HCT116 (cell line): Measurements from ENCODE around the gene GPS1. TPM values are rescaled to one million over a fixed set of nuclear protein-coding genes. Genes with fewer than 3 reads are reported as not detected.
A peak's percentile ranks its signal among the peaks of the same experiment; 100 is the strongest.

ENCODE experiments used
- ATAC-seq: fragments of 200-7000 bp; cut with Tn5 transposase; 2 replicates; pipeline ENCODE4 v1.9.1; 2020; ENCODE audit warnings: mild to moderate bottlenecking, moderate library complexity
- BruUV-seq: library from RNA; stranded (reverse); fragments of 400-500 nt; replicated peaks from 2 replicates; lab custom pipeline; 2021; lab: Mats Ljungman, UMichigan
- CTCF ChIA-PET: fragments of 300-600 bp; sonication (Branson Sonifier 250); formaldehyde crosslinking; loops from one replicate; lab custom pipeline; 2021; ENCODE audit warnings: antibody characterized with exemption; lab: Charles Lee
- POLR2A ChIA-PET: fragments of 300-600, 350-600 bp; sonication (Branson Sonifier 250); formaldehyde crosslinking; loops from one replicate; lab custom pipeline; 2021; ENCODE audit warnings: antibody characterized with exemption; lab: Charles Lee
- RAD21 ChIA-PET, 2 experiments: fragments of 300-600 bp; sonication (Branson Sonifier 250); formaldehyde crosslinking; loops; one replicate each; lab custom pipeline; 2023; ENCODE audit warnings: low total read pairs in 2 of 2; ENCODE audit not compliant: uncharacterized antibody in 2 of 2, unreplicated experiment in 2 of 2, low non-redundant PET in 1 of 2; lab: Charles Lee
- DNase-seq: peaks from one replicate; pipeline ENCODE4 v3.0.0-alpha.2; 2010; ENCODE audit warnings: low read depth, low spot score
- H2AFZ ChIP-seq: fragments of 200-600 bp; shearing (Covaris generic), sonication (generic); 2 replicates; pipeline ENCODE4 v1.6.1; 2017; ENCODE audit warnings: low read depth, mixed run types, mixed read lengths, antibody characterized with exemption, low read length; ENCODE audit not compliant: poor library complexity, severe bottlenecking
- H3K27ac ChIP-seq: 2 replicates; pipeline ENCODE4 v1.5.1; 2012; ENCODE audit warnings: low read depth, low read length
- H3K27me3 ChIP-seq: fragments of 200-600 bp; sonication (generic); 2 replicates; pipeline ENCODE4 v1.6.1; 2016; ENCODE audit warnings: mixed run types, low read length, mixed read lengths; ENCODE audit not compliant: insufficient read depth
- H3K36me3 ChIP-seq, 2 experiments: fragments of 200-500 bp in 1 of 2; fragments of 200-600 bp in 1 of 2; sonication (Bioruptor generic) in 1 of 2; sonication (generic) in 1 of 2; 2 replicates each; pipeline versions ENCODE4 v1.5.1 to v1.6.1; 2014 to 2016; ENCODE audit warnings: low read length in 2 of 2, inconsistent platforms in 1 of 2, mixed read lengths in 1 of 2, mixed run types in 1 of 2; ENCODE audit not compliant: insufficient read depth in 2 of 2, control insufficient read depth in 1 of 2
- H3K4me1 ChIP-seq, 2 experiments: fragments of 200-600 bp in 1 of 2; sonication (generic) in 1 of 2; 2 replicates each; pipeline versions ENCODE4 v1.5.1 to v1.6.1; 2012 to 2017; ENCODE audit warnings: low read length in 2 of 2, inconsistent platforms in 1 of 2, mild to moderate bottlenecking in 1 of 2, mixed read lengths in 1 of 2, mixed run types in 1 of 2, moderate library complexity in 1 of 2; ENCODE audit not compliant: insufficient read depth in 2 of 2, control insufficient read depth in 1 of 2
- H3K4me2 ChIP-seq: fragments of 200-600 bp; sonication (generic); 2 replicates; pipeline ENCODE4 v1.6.1; 2017; ENCODE audit warnings: mixed run types, low read length, mixed read lengths
- H3K4me3 ChIP-seq, 2 experiments: fragments of 200-600 bp in 1 of 2; sonication (generic) in 1 of 2; replicated peaks in 1 of 2; 2 replicates each; pipeline ENCODE4 v1.5.1; 2011 to 2016; ENCODE audit warnings: low read length in 2 of 2, control low read depth in 1 of 2, low read depth in 1 of 2, mild to moderate bottlenecking in 1 of 2, mixed read lengths in 1 of 2, mixed run types in 1 of 2
- H3K79me2 ChIP-seq: fragments of 200-600 bp; sonication (generic); 2 replicates; pipeline ENCODE4 v1.6.1; 2017; ENCODE audit warnings: mild to moderate bottlenecking, mixed run types, low read length, moderate library complexity, mixed read lengths; ENCODE audit not compliant: insufficient read depth
- H3K9ac ChIP-seq: fragments of 200-600 bp; sonication (generic); 2 replicates; pipeline ENCODE4 v1.6.1; 2016; ENCODE audit warnings: low read length, mixed read lengths
- H3K9me2 ChIP-seq: fragments of 200-600 bp; sonication (generic), shearing (Covaris generic); 2 replicates; pipeline ENCODE4 v1.6.1; 2017; ENCODE audit warnings: mixed run types, mild to moderate bottlenecking, moderate library complexity; ENCODE audit not compliant: insufficient read depth
- H3K9me3 ChIP-seq, 2 experiments: fragments of 200-500 bp in 1 of 2; fragments of 200-600 bp in 1 of 2; sonication (Bioruptor generic) in 1 of 2; sonication (generic) in 1 of 2; 2 replicates each; pipeline ENCODE4 v1.6.1; 2014 to 2017; ENCODE audit warnings: low read length in 2 of 2, mixed read lengths in 2 of 2, inconsistent platforms in 1 of 2, low read depth in 1 of 2, mild to moderate bottlenecking in 1 of 2, mixed run types in 1 of 2, moderate library complexity in 1 of 2; ENCODE audit not compliant: control insufficient read depth in 1 of 2, insufficient read depth in 1 of 2
- H4K20me1 ChIP-seq: fragments of 200-600 bp; sonication (generic), shearing (Covaris generic); 2 replicates; pipeline ENCODE4 v1.6.1; 2017; ENCODE audit warnings: mixed run types, mild to moderate bottlenecking, moderate library complexity; ENCODE audit not compliant: insufficient read depth
- CEBPB ChIP-seq: IDR thresholded peaks from 2 replicates; pipeline ENCODE4 v1.6.1; 2012; ENCODE audit warnings: low read depth
- CTCF ChIP-seq, 3 experiments: fragments of 200-600 bp in 1 of 3; sonication (generic) in 1 of 3; IDR thresholded peaks in 2 of 3; conservative IDR thresholded peaks in 1 of 3; 2 replicates each; pipeline ENCODE4 v1.5.1; 2012 to 2017; ENCODE audit warnings: low read depth in 2 of 3, low read length in 2 of 3, antibody characterized with exemption in 1 of 3, borderline replicate concordance in 1 of 3, control low read depth in 1 of 3, mild to moderate bottlenecking in 1 of 3, mixed read lengths in 1 of 3, mixed run types in 1 of 3, moderate library complexity in 1 of 3; ENCODE audit not compliant: insufficient read depth in 1 of 3
- EZH2phosphoT487 ChIP-seq: fragments of 200-600 bp; IDR thresholded peaks from 2 replicates; pipeline ENCODE4 v1.6.1; 2018; ENCODE audit warnings: antibody characterized with exemption, borderline replicate concordance
- POLR2A ChIP-seq: IDR thresholded peaks from 2 replicates; pipeline ENCODE4 v1.7.0; 2011; ENCODE audit warnings: borderline replicate concordance; ENCODE audit not compliant: insufficient read depth, insufficient read length; ENCODE audit errors: extremely low read depth
- POLR2AphosphoS5 ChIP-seq: IDR thresholded peaks from 2 replicates; pipeline ENCODE4 v1.6.1; 2011; ENCODE audit warnings: mild to moderate bottlenecking, low read depth, low read length, moderate library complexity
- RAD21 ChIP-seq: IDR thresholded peaks from 2 replicates; pipeline ENCODE4 v1.6.1; 2012; ENCODE audit warnings: low read depth, mild to moderate bottlenecking
- SIN3A ChIP-seq: IDR thresholded peaks from 2 replicates; pipeline ENCODE4 v1.6.1; 2012; ENCODE audit warnings: low read depth
- TCF7L2 ChIP-seq: IDR thresholded peaks from 2 replicates; pipeline ENCODE4 v1.7.0; 2011; ENCODE audit warnings: borderline replicate concordance, inconsistent platforms; ENCODE audit not compliant: insufficient read depth, insufficient read length; ENCODE audit errors: extremely low read depth
- ZNF274 ChIP-seq: fragments of 200-500 bp; sonication (Bioruptor generic); IDR thresholded peaks from 2 replicates; pipeline ENCODE4 v1.6.1; 2014; ENCODE audit warnings: mild to moderate bottlenecking, low read depth, low read length, inconsistent platforms
- intact Hi-C: fragments of 100-400 bp; cut with micrococcal nuclease; formaldehyde crosslinking; loops from 2 replicates; pipeline ENCODE4 v1.10.0; 2022
- total RNA-seq: library from RNA; stranded (reverse); gene quantifications from one replicate; pipeline ENCODE4 v1.2.1, GENCODE V29; 2021; ENCODE audit not compliant: unreplicated experiment

Gene GPS1
- total RNA-seq, 1 experiment from 2014 or later = 205 TPM

- Histone ChIP-seq H2AFZ (no peak overlapping the region), H3K4me1 (peaks cover 11 to 22% of the 10 kb centered on the region in 2 experiments; a peak in 3 of 4 replicates), H3K9me2 (no peaks in the 10 kb centered on the region), H3K36me3 (peaks cover 15 to 53% of the 10 kb centered on the region in 2 experiments; a peak in 3 of 4 replicates), H3K79me2 (peaks cover 35% of the 10 kb centered on the region), H3K4me2 (peak overlapping the region; percentile 100), H3K27ac (peak overlapping the region; percentile 89), H4K20me1 (no peaks in the 10 kb centered on the region), H3K9ac (peak overlapping the region; percentile 100), H3K4me3 (peak overlapping the region; percentile 96 to 100), H3K27me3 (no peaks in the 10 kb centered on the region), H3K9me3 (no peaks in the 10 kb centered on the region)
- POLR2A ChIA-PET = no interaction called here
- intact Hi-C loops = no loop called here
- CTCF ChIA-PET = no interaction called here
- no peak for TF ChIP-seq POLR2A
- TF ChIP-seq SIN3A = no peak
- TF ChIP-seq TCF7L2 = no peak
- TF ChIP-seq POLR2AphosphoS5 = no peak
- TF ChIP-seq ZNF274 = no peak
- no peak for TF ChIP-seq CEBPB
- TF ChIP-seq CTCF (IDR thresholded peaks at IDR 0.05 in 2 of 3, conservative IDR thresholded peaks at IDR 0.05 in 1 of 3; ENCODE audit: borderline replicate concordance in 1 of 3, insufficient read depth in 1 of 3, low read depth in 2 of 3, low read length in 2 of 3) = no peak
- TF ChIP-seq RAD21 = no peak
- no peak for TF ChIP-seq EZH2phosphoT487
- ATAC-seq = no peak
- no TSS peak for BruUV-seq
- no peak for DNase-seq
- RAD21 ChIA-PET = no interaction called here
These were observed 12.0 kb downstream of the GPS1 start for GRCh38 chr17:82063424-82064415.
